NCI-H2081 treated with DMSO at 0.1 percent for 48 hours (cell line): ENCODE results near the gene RD3L.
"Not testable (repeated sequence)": the region's sequence is repeated elsewhere in the genome, so short reads cannot be mapped to it uniquely, and the experiment has no call there.

Experiments
- DNase-seq: peaks from one replicate; lab custom pipeline; 2025; lab: John Stamatoyannopoulos, UW

RD3L gene

GRCh38 chr14:103928011-103928890, 14.1 kb downstream of the RD3L start, which contains the start of gene TDRD9:
Gene TDRD9 (plus strand): TSS chr14:103928456. CDS start chr14:103928510, 54 bp downstream.
- no peak for DNase-seq

GRCh38 chr14:103927566-103927965, 14.8 kb downstream of the RD3L start:
- no peak for DNase-seq

GRCh38 chr14:103925316-103925715, 17.0 kb downstream of the RD3L start:
- no peak for DNase-seq

GRCh38 chr14:103923863-103924262, 18.5 kb downstream of the RD3L start:
- no peak for DNase-seq

- DNase-seq, result not testable (repeated sequence)
These were observed 20.5 kb downstream of the RD3L start for GRCh38 chr14:103921855-103922200.

GRCh38 chr14:103920981-103921854, 21.1 kb downstream of the RD3L start:
- DNase-seq, result peak; percentile 65

GRCh38 chr14:103916636-103917262, 25.6 kb downstream of the RD3L start:
- DNase-seq, result no peak

GRCh38 chr14:103915616-103916015, 26.7 kb downstream of the RD3L start:
- no peak for DNase-seq

- DNase-seq, result no peak
These were observed 31.3 kb downstream of the RD3L start for GRCh38 chr14:103910984-103911383.

GRCh38 chr14:103910262-103910935, 31.9 kb downstream of the RD3L start:
- DNase-seq, result peak; percentile 64

- no peak for DNase-seq
These were observed 32.6 kb downstream of the RD3L start for GRCh38 chr14:103909531-103910261.

GRCh38 chr14:103908580-103908979, 33.7 kb downstream of the RD3L start:
- no peak for DNase-seq

GRCh38 chr14:103905842-103906456, 36.4 kb downstream of the RD3L start:
- DNase-seq, result no peak

- DNase-seq, result no peak
These were observed 37.7 kb downstream of the RD3L start for GRCh38 chr14:103904493-103905107.

- no peak for DNase-seq
These were observed 42.5 kb downstream of the RD3L start for GRCh38 chr14:103899833-103900232.

GRCh38 chr14:103899316-103899715, 43.0 kb downstream of the RD3L start:
- no peak for DNase-seq

GRCh38 chr14:103898711-103899110, 43.6 kb downstream of the RD3L start:
- no peak for DNase-seq

- no peak for DNase-seq
These were observed 44.1 kb downstream of the RD3L start for GRCh38 chr14:103898204-103898603.

- DNase-seq, result no peak
These were observed 45.0 kb downstream of the RD3L start for GRCh38 chr14:103897075-103897947.
